Fibroblast of lung (primary cell): ENCODE measurements around the gene STPG4.
"Not testable (repeated sequence)": the region's sequence is repeated elsewhere in the genome, so short reads cannot be mapped to it uniquely, and the experiment has no call there.

Source experiments
- EZH2 ChIP-seq: IDR thresholded peaks from 2 replicates; pipeline ENCODE4 v1.5.1; 2012; ENCODE audit warnings: low read length, control low read depth, mild to moderate bottlenecking; ENCODE audit errors: missing control alignments
- TF ChIP-seq, protein P1 (sequence below), 2 donors: IDR thresholded peaks in 1 of 2; conservative IDR thresholded peaks in 1 of 2; 1 replicate in 1 of 2; 2 replicates in 1 of 2; pipeline ENCODE4 v1.5.1; 2011 to 2012; ENCODE audit warnings: low read length in 2 of 2, control low read depth in 1 of 2, inconsistent platforms in 1 of 2, low read depth in 1 of 2, mild to moderate bottlenecking in 1 of 2

- TF ChIP-seq, protein P1, sequence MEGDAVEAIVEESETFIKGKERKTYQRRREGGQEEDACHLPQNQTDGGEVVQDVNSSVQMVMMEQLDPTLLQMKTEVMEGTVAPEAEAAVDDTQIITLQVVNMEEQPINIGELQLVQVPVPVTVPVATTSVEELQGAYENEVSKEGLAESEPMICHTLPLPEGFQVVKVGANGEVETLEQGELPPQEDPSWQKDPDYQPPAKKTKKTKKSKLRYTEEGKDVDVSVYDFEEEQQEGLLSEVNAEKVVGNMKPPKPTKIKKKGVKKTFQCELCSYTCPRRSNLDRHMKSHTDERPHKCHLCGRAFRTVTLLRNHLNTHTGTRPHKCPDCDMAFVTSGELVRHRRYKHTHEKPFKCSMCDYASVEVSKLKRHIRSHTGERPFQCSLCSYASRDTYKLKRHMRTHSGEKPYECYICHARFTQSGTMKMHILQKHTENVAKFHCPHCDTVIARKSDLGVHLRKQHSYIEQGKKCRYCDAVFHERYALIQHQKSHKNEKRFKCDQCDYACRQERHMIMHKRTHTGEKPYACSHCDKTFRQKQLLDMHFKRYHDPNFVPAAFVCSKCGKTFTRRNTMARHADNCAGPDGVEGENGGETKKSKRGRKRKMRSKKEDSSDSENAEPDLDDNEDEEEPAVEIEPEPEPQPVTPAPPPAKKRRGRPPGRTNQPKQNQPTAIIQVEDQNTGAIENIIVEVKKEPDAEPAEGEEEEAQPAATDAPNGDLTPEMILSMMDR (conservative IDR thresholded peaks at IDR 0.05 in 1 of 2, IDR thresholded peaks at IDR 0.05 in 1 of 2; ENCODE audit: low read depth in 1 of 2, low read length in 2 of 2): not testable (repeated sequence)
- TF ChIP-seq EZH2: not testable (repeated sequence)
Observed at GRCh38 chr2:47108267-47109006, 46.7 kb downstream of the STPG4 start.
